HG03565 (cell line): ENCODE measurements around the gene EEF1E1.
"Not testable (repeated sequence)": the region's sequence is repeated elsewhere in the genome, so short reads cannot be mapped to it uniquely, and the experiment has no call there.

Source experiments
- ATAC-seq: cut with Tn5 transposase; IDR thresholded peaks from one replicate; pipeline ENCODE4 v1.9.1; 2021; ENCODE audit warnings: mild to moderate bottlenecking, moderate library complexity; ENCODE audit not compliant: unreplicated experiment

The EEF1E1 gene

DNA sequence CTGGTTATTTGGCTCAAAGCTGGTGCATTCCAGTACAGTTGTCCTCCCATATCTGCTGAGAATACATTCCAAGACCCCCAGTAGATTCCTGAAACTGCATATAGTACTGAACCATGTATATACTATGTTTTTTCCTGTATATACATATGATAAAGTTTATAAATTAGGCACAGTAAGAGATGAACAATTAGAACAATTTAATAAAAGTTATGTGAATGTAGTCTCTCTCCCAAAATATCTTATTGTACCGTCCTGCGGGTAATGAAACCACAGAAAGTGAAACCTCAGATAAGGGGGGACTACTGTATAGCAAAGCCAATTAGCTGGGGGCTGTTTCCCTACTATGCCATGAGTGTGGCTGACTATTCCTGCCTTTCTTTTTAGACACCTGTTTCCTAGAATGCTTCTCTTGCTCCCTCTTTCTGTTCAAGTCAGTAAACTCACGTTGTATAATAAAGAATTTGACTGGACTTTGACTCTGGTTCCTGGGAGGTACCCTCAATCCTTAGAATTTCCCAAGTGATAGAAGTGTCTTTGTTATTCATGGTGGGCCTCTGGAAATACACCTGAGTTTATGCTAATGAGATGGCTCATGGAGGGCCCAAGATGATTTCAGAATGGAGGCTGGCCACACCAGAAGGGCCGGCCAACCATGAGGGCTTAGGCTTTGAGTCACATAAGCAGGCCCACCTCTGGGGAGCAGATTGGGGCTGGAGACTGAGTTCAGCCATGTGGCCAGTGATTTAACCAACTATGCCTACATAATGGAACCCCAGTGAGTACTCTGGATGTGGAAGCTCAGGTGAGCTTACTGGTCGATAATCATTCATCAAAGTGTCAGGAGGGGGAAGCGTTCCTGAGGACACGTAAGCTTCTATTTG is 37.5 kb downstream of the EEF1E1 start:
- ATAC-seq: no peak

DNA sequence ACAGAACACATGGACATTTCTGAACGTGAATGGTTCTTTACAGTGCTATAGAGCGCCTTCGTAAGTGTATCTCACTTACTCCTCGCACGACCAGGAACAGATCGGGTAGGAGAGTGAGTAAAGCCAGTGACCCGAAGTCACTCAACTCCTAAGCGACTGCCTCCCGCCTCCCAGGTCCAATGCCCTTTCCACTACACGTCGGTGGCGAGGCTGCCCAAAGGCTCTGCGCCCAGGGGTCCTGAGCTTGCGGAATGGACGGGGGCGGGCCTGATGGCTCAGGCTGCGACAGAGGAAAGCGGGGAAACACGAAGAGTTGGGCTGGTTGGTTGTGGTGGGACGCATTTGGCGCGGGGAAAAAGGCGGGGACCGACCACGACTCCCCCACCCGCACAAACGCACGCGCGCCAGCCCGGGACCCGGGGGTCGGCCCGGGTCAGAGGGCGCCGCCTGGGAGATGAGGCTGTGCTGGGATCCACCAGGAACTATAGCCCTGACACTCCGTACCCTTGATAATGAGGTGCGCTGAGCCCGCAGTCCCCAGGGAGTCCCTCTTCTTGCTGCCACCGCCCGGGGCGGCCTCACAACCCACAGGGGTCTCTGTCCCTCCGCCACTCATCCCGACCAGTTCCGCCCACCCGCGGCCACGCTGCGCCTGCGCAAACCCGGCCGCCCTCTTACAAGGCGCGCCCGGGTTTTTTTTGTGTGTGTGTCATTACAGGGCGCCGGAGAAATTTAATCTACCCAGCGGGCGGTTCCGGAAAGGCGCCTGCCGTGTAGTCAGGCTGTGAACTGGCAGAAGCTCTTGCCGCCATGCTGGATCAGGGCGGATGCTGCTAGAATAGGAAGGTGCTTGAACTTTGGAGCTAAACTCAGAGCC is 38.3 kb downstream of the EEF1E1 start, which contains the start of gene BLOC1S5:
Gene BLOC1S5 (minus strand): TSS at position 629 of the 877 bp plus-strand sequence. CDS start 13 bp downstream, at position 616.
- peak; percentile 85 for ATAC-seq

DNA sequence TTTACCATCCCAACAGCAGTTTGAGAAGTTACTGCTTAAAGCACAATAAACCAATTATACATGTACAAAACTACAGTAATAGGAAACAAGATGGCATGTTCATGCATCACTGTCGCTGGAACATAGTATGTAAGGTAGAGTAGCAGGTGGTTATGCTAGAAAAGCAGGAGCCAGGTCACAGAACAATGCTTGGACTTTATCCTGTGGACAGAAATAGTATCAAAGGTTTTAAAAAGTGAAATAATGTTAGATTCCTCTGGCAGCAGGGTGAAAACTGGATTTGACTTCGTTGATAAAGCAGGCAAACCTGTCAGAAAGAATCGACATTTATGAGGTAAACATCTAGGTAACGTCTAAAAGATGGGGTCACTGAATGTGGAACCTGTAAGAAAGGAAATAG is 40.6 kb downstream of the EEF1E1 start:
- no peak for ATAC-seq

DNA sequence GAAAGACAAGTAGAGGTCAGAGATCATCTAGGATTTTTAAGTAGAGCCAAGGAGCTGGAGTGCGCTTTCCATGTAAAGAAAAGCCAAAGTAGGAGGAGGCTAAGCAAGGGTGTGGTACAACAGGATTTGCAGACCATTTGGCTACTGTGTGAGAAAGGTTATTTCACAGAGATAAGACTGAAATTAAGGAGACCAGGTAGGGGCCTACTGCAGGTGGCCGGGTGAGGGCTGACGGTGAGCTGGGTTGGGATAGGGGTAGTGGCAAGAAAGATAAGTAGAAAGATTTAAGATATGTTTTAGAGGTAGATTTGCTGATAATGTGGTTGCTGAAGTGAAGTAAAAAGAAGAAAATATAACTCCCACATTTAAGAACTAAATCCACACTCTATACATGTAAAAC is 42.0 kb downstream of the EEF1E1 start:
- no peak for ATAC-seq

GRCh38 chr6:8059129-8059528 is 43.2 kb downstream of the EEF1E1 start:
- ATAC-seq: no peak

GRCh38 chr6:8057793-8058192 is 44.6 kb downstream of the EEF1E1 start:
- ATAC-seq: no peak

DNA sequence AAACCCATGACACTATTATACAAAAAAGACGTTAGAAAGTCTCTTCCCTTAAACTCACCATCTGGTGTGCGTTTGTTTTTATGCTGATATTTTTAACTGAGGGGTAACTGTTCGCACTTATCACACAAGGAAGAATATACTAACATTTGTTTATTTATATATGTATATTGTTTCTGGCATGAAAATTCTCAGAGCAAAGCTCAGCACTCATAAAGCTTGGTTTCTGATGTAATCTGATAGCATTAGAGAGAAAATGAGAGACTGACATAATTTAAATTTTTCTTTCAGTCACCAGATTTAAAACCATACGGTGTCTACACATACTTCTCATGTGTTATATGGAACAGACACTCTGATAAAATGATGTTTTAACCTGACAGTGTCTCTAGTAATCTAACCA is 45.1 kb downstream of the EEF1E1 start:
- no peak for ATAC-seq

DNA sequence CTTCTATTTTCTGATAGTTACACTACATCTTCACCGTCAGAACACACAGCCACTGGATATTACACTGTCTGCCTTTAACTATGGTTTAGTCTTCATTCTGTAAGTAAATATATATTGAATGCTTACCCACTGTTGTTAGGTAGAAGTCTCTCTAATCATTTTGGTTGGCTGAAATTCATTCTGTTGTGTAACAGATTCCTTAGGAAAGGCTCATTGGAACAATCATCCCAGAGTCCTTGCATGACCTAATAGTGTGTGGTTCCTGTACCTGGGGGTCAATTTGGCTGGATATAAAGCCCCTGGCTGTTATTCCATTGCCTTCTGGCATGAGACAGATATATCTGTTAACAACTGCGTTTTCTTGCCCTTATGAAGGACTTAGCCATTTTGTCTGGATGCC is 48.1 kb downstream of the EEF1E1 start:
- ATAC-seq: no peak

- ATAC-seq: no peak
Measured at GRCh38 chr6:8047541-8048292, 54.6 kb downstream of the EEF1E1 start.

DNA sequence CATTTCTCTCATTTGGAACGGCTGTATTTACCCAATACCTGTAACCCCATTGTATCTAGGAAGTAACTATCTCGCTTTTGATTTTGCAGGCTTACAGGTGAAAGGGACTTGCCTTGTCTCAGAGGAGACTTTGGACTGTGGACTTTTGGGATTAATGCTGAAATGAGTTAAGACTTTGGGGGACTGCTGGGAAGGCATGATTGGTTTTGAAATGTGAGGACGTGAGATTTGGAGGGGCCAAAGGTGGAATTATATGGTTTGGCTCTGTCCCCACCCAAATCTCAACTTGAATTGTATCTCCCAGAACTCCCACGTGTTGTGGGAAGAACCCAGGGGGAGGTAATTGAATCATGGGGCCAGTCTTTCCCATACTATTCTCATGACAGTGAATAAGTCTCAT is 56.6 kb downstream of the EEF1E1 start:
- ATAC-seq: not testable (repeated sequence)

- ATAC-seq: no peak
Measured at GRCh38 chr6:8043221-8043620, 59.1 kb downstream of the EEF1E1 start.

GRCh38 chr6:8041913-8042583 is 60.3 kb downstream of the EEF1E1 start:
- ATAC-seq: no peak

GRCh38 chr6:8034107-8034506 is 68.2 kb downstream of the EEF1E1 start:
- not testable (repeated sequence) for ATAC-seq

- no peak for ATAC-seq
Measured at GRCh38 chr6:8030920-8031319, 71.4 kb downstream of the EEF1E1 start.
